Glomerular visceral epithelial cell (primary cell): ENCODE data around the gene CFAP221.
"Not testable (repeated sequence)": the region's sequence is repeated elsewhere in the genome, so short reads cannot be mapped to it uniquely, and the experiment has no call there.

Experiments
- DNase-seq: peaks from one replicate; pipeline ENCODE4 v3.0.0-alpha.2; 2016; ENCODE audit errors: extremely low spot score

Gene CFAP221

GRCh38 chr2:119586085-119586484 is 41.8 kb downstream of the CFAP221 start:
- no peak for DNase-seq

GRCh38 chr2:119590873-119591272 is 46.6 kb downstream of the CFAP221 start:
- no peak for DNase-seq

- DNase-seq = no peak
Observed at GRCh38 chr2:119591523-119591922, 47.3 kb downstream of the CFAP221 start.

GRCh38 chr2:119592436-119592835 is 48.2 kb downstream of the CFAP221 start:
- DNase-seq = no peak

- no peak for DNase-seq
Observed at GRCh38 chr2:119596638-119597037, 52.4 kb downstream of the CFAP221 start.

- no peak for DNase-seq
Observed at GRCh38 chr2:119598596-119599263, 54.5 kb downstream of the CFAP221 start.

GRCh38 chr2:119599384-119599783 is 55.1 kb downstream of the CFAP221 start:
- no peak for DNase-seq

- DNase-seq = no peak
Observed at GRCh38 chr2:119605096-119605495, 60.8 kb downstream of the CFAP221 start.

- DNase-seq = no peak
Observed at GRCh38 chr2:119606674-119607073, 62.4 kb downstream of the CFAP221 start.

- DNase-seq = no peak
Observed at GRCh38 chr2:119608553-119608952, 64.3 kb downstream of the CFAP221 start.

- DNase-seq = no peak
Observed at GRCh38 chr2:119609337-119609736, 65.1 kb downstream of the CFAP221 start.

GRCh38 chr2:119614140-119614539 is 69.9 kb downstream of the CFAP221 start:
- not testable (repeated sequence) for DNase-seq

GRCh38 chr2:119616421-119616820 is 72.2 kb downstream of the CFAP221 start:
- no peak for DNase-seq

- no peak for DNase-seq
Observed at GRCh38 chr2:119617455-119617854, 73.2 kb downstream of the CFAP221 start.

GRCh38 chr2:119618725-119619124 is 74.5 kb downstream of the CFAP221 start:
- DNase-seq = not testable (repeated sequence)

GRCh38 chr2:119625226-119625625 is 81.0 kb downstream of the CFAP221 start:
- DNase-seq = no peak

GRCh38 chr2:119629323-119629825 is 85.1 kb downstream of the CFAP221 start:
- DNase-seq = no peak

GRCh38 chr2:119630121-119630520 is 85.9 kb downstream of the CFAP221 start:
- DNase-seq = no peak

- DNase-seq = no peak
Observed at GRCh38 chr2:119637371-119637770, 93.1 kb downstream of the CFAP221 start.

GRCh38 chr2:119638246-119638645 is 94.0 kb downstream of the CFAP221 start:
- DNase-seq = no peak

- no peak for DNase-seq
Observed at GRCh38 chr2:119638685-119639554, 94.7 kb downstream of the CFAP221 start.

- peak; percentile 74 for DNase-seq
Observed at GRCh38 chr2:119641562-119642258, 97.5 kb downstream of the CFAP221 start.
